Eye (tissue), 1 donor: Measurements from ENCODE around the gene ANKFY1.

Experiments used
- DNase-seq: peaks from one replicate; pipeline ENCODE4 v3.0.0-alpha.2; 2015

Gene ANKFY1, protein sequence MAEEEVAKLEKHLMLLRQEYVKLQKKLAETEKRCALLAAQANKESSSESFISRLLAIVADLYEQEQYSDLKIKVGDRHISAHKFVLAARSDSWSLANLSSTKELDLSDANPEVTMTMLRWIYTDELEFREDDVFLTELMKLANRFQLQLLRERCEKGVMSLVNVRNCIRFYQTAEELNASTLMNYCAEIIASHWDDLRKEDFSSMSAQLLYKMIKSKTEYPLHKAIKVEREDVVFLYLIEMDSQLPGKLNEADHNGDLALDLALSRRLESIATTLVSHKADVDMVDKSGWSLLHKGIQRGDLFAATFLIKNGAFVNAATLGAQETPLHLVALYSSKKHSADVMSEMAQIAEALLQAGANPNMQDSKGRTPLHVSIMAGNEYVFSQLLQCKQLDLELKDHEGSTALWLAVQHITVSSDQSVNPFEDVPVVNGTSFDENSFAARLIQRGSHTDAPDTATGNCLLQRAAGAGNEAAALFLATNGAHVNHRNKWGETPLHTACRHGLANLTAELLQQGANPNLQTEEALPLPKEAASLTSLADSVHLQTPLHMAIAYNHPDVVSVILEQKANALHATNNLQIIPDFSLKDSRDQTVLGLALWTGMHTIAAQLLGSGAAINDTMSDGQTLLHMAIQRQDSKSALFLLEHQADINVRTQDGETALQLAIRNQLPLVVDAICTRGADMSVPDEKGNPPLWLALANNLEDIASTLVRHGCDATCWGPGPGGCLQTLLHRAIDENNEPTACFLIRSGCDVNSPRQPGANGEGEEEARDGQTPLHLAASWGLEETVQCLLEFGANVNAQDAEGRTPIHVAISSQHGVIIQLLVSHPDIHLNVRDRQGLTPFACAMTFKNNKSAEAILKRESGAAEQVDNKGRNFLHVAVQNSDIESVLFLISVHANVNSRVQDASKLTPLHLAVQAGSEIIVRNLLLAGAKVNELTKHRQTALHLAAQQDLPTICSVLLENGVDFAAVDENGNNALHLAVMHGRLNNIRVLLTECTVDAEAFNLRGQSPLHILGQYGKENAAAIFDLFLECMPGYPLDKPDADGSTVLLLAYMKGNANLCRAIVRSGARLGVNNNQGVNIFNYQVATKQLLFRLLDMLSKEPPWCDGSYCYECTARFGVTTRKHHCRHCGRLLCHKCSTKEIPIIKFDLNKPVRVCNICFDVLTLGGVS

DNA sequence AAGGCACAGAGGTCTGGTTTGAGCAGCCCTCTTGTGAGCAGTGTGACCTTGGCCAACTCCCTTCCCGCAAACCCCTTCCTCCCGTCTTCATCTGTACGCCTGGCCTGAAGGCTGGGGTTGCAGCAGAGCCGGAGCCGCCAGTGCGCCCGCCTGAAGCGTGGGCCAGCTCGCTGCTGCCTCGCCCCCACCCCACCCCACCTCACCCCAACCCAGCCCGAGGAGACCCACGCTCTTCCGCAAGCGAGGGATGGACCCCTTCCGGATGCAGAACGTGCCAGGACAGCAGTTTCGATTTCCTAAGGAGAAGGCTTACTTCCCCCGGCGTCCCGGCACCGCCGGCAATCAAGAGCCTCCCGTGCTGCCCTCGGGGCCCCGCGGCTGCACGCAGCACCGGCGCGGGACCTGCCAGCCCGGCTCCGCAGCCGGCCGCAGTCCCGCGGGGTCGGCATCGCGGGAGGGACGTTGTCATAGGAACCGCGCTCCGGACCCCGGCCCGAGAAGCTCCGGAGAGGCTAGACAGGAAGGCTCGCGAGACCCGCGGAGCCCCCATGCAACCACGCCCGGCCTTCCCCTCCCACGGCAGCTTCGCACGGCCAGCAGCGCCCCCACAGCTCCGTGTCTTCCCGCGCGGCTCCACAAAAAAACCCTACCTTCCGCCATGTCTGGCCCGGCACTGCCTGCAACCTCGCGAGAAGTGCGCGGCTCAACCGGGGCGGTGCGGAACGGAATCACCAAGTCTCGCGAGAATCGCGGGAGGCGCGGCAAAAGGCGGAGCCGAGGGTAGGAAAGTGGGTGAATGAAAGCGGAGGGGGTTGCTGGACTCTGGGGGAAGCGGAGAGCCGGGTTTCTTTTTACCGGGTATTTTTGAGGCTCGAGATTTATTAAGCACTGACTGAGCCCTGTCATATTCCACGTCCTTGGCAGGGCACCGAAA lies at the start of gene ANKFY1:
Gene ANKFY1, minus strand, starts transcription at position 698 of the 934 bp plus-strand sequence. Its CDS starts 38 bp downstream, at position 660.
- DNase-seq: peak; percentile 99

DNA sequence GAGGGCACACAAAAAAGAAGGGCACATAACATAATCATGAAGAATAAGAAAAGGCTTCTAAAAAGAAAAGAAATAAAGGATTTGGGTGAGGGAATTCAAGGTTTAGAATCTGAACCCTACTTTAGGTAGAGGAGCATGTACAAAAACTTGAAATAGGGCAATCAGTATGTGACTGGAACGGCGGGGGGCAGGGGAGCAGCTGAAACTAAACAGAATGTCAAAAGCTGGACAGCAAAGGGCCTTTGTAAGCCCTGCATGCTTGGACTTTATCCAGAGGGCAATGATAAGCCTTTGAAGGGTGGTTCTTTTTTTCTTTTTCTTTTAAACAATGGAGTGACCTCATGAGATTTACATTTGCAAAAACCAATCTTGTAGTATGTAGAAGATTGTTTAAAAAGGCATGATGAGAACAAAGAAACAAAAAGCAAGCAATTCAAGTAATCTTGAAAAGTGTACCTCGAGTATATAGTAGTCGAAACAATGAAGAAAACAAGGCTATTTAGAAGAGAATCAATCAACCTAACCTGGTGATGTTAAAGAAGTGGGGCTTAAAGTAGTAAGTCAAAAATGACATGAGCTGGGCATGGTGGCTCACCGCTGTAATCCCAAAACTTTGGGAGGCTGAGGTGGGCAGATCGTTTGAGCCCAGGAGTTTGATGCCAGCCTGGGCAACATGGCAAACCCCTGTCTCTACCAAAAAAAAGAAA lies 46.7 kb upstream of the ANKFY1 start:
- DNase-seq: no peak

DNA sequence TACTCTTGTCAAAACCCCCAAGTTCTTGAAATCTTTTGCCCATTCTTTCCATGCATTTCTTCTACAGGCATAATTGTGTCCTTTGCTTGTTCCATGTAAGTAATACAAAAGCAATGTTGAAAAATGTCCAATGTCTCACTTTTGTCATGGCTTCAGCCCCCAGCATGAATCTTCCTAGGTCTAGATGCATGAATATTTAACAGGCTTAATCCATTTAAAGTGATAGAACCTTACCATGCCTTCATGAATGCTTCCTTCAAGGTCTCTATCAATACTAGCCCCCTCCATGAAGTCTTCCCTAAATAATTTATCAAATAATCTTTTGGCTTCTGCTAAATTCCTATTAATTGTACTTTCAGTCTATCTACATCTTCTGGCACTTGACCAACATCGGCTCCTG lies 46.1 kb upstream of the ANKFY1 start:
- no peak for DNase-seq

DNA sequence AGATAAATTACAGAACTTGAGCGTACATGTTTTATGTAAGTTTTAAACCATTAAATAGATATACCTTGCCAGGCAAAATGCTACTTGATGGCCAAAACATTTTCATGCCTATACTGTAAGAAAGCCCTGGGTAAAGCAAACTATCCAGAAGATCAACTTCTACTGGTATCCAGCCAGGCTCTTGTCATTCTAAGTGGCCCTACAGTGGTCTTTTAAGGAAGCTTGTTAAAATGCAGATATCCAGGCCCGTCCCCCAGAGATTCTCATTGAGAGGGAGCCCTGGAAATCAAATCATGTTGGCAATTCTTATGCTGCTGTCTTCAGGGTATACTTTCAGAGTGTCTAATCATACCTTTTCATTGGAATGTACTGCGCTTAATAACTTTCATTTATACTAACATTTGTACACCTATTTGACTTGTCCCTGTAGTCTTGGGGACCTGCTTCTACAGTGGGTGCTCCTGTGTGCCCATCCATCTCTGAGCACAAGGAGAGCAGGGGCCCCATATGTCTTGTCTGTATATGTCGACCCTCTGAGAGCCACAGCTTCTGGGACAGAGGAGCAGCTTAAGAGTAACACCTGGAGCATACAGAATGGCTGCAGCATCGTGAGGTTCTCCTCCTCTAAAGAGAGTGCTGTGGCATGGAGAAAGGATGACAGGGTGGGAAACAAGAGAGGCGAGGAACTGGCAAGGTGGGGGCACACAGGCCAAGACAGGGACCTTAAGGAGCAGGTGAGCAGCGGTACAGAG lies 43.6 kb upstream of the ANKFY1 start:
- no peak for DNase-seq

DNA sequence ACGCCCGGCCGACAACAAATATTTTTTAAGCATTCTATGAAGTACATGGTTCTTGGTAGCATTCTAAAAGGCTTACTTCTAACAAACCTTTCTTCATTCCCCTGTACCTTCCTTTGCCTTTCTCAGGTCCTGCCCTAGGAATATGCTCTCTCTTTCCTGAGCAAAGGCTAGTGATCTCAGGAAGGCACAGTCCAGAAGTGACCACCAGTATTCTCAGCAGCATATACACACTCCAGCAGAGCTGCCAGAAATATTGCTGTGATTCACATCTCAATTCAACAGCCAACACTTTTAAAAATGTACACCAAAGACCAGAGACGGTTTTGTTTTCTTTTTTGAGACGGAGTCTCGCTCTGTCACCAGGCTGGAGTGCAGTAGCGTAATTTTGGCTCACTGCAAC lies 41.4 kb upstream of the ANKFY1 start:
- no peak for DNase-seq

DNA sequence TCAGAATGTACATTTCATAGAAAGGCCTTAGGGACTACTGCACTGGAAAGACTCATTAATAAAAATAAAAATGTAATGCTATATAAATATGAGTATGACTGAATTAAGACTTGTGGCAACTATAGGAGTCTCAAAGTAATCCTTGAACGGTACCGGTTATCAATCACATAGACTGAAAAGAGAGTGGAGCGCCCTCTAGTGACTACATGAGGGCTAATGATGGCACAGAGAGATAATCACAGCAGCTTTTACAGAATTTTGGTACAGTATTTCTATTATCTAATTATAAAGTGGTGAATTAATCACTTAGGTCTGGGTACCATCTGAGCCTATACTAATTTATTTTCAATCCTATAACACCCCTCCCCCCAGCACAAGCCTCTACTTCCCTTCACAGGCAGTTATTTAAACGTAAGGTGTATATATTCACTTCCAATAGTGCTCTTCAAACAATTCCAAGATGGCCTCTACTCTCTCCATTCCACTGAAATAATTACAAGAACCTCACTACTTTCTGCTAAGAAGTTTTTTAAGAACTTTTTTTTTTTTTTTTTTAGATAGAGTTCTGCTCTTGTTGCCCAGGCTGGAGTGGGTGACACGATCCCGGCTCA lies 40.7 kb upstream of the ANKFY1 start:
- DNase-seq: peak; percentile 81

DNA sequence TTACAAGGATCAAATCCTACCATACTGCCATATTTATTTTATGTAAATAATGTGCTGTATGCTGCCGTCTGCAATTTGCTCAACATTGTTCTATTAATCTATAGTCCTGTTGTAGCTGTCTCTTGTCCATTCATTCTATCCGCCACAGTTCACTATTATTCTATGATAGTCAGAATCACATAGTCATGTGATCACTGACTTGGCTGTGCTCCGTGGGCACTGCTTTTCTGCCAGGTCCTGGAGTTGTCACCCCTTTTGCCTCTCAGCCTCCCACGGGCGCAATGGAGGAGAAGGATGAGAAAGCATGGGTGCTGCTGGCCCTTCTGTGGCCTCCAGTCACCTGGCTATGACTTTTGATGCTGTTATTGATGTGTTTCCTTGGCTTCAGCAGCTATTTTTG lies 37.3 kb upstream of the ANKFY1 start:
- no peak for DNase-seq

DNA sequence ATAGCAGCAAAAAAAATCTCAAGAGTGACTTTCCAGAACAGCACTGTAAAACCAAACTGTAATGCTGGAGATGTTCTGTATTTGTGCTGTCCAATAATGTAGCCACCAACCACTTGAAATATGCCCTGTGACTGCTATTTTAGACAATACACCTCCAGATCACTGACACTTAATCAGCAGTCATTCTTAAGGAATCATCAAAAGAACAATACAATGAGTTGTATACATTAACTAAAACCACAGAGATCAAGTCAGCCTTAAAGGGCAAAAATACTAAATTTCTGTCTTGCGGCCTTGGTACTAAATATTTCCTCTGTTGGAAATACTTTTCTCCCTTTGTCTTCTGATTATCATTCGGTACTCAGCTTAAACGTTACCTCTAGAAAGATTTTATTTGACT lies 33.6 kb upstream of the ANKFY1 start:
- DNase-seq: no peak

DNA sequence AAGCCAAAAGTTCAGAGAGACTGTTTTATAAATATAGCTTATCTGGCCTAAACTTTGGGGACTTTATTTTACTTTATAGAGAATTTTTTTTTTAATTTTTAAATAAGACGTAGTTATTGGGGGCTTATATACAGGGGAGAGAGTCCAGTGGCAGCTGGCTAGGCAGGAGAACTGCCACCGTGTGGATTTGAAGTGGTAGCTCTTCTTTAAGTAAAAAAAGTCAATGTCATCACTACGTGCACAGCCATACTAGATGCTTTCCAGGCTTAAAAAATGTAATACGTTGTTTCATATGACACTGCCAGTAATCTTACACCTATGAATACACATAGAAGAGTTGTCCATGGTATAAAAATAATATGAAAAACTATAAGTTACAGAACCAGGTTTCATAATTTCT lies 31.9 kb upstream of the ANKFY1 start:
- no peak for DNase-seq

DNA sequence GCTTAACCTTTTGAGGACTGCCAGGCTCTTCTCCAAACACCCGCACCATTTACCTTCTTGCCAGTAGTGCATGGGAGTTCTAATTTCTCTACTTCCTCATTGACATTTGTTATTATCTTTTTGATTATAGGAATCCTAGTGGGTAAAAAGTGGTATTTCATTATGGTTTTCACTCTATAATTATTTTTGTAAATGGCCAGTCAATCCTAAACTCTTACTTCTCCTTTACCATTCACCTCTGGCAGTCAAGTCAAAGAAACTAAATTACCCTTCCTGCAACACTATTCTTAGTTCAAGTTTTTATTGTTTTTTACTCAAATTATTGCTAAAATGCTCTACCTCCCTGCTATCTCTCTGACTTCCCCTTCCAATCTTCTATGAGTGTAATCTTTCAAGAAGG lies 29.8 kb upstream of the ANKFY1 start:
- no peak for DNase-seq

DNA sequence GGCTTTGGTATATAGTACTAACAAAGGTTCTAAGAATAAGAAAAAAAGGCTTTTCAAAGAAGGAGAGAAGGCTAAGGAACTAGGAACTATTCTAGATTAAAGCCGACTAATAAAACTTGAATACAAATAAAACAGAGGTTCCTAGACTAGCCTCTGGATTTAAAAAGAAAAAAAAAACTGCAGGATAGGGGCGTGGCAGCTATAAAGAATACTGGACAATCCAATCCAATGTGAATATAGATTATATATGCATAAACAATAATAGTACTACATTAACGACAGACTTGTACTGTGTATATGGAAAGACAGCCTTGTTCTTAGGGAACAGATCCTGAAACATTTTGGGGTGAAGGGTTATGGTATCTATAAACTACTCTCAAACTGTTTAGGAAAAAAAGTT lies 23.9 kb upstream of the ANKFY1 start:
- DNase-seq: no peak

DNA sequence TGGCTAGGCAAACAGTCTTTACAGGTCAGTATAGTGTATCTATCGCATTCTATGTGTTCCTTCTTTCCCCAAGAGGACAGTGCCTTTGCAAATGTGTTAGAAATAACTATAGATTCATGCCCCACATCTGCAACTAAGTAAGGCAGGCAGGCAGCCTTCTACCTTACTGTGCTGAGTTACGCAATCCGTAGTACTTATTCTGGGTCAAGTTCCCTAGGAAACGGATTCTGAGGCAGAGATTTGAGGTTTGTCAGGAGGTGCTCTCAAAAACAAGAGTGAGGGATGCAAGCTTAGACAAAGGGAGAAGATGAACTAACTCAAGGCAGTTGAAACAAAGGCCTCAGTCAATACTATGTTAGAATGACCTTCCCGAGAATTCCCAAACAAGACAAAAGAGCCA lies 12.7 kb upstream of the ANKFY1 start:
- no peak for DNase-seq

DNA sequence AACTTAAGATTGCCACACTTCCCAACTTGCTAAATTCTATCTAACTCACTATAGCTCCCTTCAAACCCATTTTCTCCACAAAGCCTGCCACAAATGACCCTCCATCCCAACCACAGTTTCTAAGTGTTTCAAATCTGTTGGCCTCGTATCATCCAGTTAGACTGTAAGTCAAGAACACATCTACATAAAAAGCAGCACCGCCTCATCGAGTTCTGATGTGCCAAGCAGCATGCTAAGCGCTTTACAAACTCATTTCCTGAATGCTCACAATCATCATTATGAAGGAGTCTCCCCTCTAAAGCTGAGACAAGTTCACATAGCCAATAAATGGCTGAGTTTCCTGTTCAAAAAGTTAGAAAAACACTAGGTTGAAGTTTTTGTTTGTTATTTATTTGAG lies 9.2 kb upstream of the ANKFY1 start:
- DNase-seq: no peak

DNA sequence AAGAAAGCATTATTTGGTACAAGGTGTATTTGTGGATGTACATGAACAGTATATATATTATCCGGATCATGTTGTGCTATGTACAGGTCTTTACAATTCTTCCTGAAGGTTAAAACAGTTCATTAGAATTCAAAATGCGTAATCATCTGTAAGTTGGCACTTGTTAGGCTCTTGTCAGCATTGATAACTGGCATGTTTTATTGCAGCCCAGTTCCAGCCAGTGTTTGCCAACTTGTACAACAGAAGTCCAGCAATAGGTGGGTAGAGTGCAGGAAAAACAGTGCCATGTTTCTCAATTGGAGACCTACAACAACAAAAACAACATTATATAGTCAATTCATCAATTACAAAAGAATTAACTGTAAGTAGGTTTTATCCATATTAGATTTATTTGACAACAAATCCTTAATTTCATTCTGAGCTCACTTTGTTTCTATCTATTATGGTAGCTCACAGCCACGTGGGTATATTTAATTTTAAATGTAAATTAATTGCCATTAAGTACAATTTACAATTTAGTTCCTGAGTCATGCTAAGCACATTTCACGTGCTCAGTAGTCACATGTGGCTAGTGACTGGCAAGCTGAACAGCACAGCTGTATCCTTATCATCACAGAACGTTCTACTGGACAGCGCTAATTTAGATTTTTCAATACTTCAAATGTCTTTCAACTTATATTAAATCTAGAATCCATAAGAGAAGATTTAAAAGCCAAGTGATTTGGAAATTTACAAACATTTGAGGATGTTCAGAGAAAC lies 8.6 kb upstream of the ANKFY1 start:
- DNase-seq: no peak

DNA sequence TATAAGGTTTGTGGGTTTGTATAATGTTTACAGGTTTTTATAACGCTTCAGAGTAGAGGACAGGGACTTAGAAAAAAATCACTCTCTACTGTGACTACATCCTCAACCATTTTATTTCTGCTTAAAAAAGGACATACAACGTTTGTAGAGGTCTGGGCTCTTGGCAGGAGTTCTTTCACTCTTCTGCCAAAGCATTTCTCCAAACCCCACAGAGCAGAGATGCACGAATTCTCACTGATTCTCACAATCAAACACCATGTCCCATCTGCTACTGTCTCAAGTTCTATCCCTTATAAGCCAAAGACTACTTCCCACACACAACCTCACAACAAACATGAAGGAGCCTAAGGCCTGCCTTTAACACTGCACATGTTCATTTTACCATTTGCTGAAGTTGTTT lies 7.0 kb upstream of the ANKFY1 start:
- DNase-seq: no peak

DNA sequence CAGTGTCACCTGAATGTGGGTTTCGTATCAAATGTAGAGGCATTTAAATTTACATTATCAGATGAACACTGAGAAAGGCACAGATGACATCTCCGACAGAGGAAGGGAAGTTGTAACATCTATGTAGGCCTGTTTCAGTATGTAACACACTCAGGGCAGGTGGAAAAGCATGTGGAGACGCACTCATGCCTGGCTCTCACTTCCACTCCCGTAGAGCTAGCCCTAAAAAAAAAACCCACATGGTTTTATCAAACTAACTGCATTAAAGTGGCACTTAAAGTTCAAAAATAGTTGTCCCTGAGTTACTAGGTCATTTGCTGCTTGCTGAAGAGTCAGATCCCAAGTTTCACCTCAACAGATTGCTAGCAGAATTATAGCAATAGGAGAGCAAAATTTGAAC lies 6.1 kb upstream of the ANKFY1 start:
- DNase-seq: no peak

DNA sequence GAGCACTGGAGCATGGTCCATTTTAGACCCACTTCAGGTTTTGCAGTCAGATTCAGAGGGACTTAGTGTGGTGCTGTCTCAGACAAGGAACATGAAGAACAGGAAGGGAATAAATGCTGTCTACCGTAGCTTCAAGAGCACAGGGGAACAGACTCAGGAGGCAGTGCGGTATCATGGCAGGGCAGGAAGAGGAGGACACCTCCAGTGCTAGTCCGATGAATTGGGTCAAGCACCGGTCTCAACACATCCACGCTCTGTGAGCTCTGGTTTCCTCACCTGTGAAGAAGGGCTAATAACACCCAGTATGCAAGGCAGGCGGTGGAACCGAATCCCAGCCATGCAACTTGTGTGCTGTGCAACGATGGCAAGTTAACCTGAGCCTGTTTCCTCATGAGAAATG lies 3.6 kb upstream of the ANKFY1 start:
- no peak for DNase-seq

DNA sequence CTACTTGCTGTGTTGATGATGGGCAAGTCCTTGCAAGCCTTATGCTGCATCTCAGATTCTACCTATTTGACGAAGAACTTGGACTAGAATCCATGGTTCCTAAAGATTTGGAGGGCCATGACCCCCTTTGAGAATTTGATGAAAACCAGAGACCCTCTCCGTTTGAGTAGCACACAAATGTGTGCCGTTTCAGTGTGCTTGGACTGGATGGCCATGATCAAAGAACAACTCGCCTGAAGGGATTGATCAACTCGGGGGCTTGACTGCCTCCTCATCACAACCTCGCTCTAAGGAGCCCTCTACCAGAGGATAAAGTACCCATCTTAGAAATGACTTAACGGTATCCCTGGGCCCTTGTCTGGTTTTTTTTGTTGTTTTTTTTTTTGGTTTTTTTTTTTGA lies 2.8 kb upstream of the ANKFY1 start:
- DNase-seq: no peak

DNA sequence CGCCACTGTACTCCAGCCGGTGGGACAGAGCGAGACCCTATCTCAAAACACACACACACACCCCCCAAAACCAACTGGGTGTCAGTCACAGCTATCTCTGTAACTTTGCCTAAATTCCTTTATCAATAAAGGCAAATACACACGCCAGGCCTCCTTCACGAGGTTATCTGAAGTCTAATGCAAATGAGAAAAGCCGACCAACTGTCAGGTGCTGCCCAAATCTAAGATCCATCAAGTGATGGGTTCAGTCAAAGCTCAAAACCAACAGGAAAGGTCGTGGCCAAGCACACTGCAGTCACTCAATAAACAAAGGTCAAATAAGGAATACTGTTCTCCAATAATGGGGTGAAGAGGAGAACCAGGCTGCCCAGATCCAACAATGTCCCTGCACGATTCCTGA lies 1.1 kb downstream of the ANKFY1 start:
- DNase-seq: no peak

DNA sequence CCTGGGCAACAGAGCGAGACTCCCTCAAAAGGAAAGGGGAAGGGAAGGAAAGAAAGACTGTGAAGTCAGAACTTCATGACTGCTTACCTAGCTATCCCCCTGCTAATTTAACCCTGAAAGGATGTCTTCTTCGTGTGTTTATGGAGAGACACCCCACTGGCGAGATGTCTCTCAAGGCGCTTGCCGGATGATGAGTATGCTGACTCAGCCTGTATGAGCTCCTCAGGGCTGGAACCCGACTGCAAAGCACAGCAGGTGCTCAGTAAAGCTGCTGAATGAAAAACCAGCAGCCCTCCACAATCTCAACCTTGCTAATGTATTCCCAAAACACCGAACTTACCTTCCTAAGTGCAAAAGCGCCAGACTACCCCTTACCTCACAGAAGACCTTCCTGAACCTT lies 2.3 kb downstream of the ANKFY1 start:
- no peak for DNase-seq
